ENCODE data around the gene DCLK1.

GRCh38 chr13:35836446-35836845 is 294.7 kb downstream of the DCLK1 start:
- TF ChIP-seq CTCF (IDR thresholded peaks at IDR 0.05) (no peak), EZH2 (IDR thresholded peaks at IDR 0.05) (no peak), EZH2phosphoT487 (IDR thresholded peaks at IDR 0.05) (no peak)
